Sigmoid colon (tissue), 4 donors: Measurements from ENCODE around the gene VMAC.
"Not testable (repeated sequence)": the region's sequence is repeated elsewhere in the genome, so short reads cannot be mapped to it uniquely, and the experiment has no call there.

Experiments
- POLR2A ChIP-seq, 2 donors: fragments of 450-650 bp; IDR thresholded peaks; one replicate each; pipeline ENCODE4 v1.6.1; 2016; ENCODE audit warnings: antibody characterized with exemption in 2 of 2, mild to moderate bottlenecking in 2 of 2, moderate library complexity in 2 of 2
- POLR2AphosphoS5 ChIP-seq, 4 donors: sonication (generic); formaldehyde crosslinking; IDR thresholded peaks; one replicate each; pipeline ENCODE4 v1.6.1; 2017; ENCODE audit warnings: antibody characterized with exemption in 4 of 4
- TF ChIP-seq, protein P1 (sequence below), 4 experiments: fragments of 450-650 bp in 3 of 4; fragments of 200-600 bp in 1 of 4; IDR thresholded peaks; one replicate each; pipeline ENCODE4 v1.5.1; 2016 to 2019; ENCODE audit warnings: antibody characterized with exemption in 4 of 4, mild to moderate bottlenecking in 3 of 4, moderate library complexity in 2 of 4

DNA sequence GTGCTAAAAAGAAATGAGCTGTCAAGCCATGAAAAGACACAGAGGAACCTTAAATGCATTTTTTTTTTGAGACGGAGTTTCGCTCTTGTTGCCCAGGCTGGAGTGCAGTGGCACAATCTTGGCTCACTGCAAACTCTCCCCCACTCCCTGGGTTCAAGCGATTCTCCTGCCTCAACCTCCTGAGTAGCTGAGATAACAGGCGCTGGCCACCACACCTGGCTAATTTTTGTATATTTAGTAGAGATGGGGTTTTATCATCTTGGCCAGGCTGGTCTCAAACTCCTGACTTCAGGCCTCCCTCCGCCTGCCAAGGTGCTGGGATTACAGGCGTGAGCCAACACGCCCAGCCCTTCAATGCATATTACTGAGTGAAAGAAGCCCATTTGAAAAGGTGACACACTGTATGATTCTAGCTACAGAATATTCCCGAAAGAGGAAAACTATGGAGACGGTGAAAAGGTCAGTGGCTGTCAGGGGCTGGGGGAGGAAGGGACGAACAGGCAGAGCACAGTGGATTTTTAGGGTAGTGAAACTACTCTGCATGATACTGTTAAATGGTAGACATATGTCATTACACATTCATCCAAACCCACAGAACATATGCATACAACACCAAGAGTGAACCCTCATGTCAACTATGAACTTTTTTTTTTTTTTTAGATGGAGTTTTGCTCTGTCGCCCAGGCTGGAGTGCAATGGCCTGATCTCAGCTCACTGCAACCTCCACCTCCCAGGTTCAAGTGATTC lies 20.4 kb upstream of the VMAC start:
- not testable (repeated sequence) for TF ChIP-seq POLR2A, POLR2AphosphoS5 (IDR thresholded peaks at IDR 0.05)
- TF ChIP-seq, protein P1, sequence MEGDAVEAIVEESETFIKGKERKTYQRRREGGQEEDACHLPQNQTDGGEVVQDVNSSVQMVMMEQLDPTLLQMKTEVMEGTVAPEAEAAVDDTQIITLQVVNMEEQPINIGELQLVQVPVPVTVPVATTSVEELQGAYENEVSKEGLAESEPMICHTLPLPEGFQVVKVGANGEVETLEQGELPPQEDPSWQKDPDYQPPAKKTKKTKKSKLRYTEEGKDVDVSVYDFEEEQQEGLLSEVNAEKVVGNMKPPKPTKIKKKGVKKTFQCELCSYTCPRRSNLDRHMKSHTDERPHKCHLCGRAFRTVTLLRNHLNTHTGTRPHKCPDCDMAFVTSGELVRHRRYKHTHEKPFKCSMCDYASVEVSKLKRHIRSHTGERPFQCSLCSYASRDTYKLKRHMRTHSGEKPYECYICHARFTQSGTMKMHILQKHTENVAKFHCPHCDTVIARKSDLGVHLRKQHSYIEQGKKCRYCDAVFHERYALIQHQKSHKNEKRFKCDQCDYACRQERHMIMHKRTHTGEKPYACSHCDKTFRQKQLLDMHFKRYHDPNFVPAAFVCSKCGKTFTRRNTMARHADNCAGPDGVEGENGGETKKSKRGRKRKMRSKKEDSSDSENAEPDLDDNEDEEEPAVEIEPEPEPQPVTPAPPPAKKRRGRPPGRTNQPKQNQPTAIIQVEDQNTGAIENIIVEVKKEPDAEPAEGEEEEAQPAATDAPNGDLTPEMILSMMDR (IDR thresholded peaks at IDR 0.05), result not testable (repeated sequence)
